Measurements from ENCODE around the gene EFCAB5.
"Not testable (repeated sequence)": the region's sequence is repeated elsewhere in the genome, so short reads cannot be mapped to it uniquely, and the experiment has no call there.

EFCAB5 gene

GRCh38 chr17:30103921-30104320 is 162.5 kb downstream of the EFCAB5 start:
- DNase-seq: no peak

DNA sequence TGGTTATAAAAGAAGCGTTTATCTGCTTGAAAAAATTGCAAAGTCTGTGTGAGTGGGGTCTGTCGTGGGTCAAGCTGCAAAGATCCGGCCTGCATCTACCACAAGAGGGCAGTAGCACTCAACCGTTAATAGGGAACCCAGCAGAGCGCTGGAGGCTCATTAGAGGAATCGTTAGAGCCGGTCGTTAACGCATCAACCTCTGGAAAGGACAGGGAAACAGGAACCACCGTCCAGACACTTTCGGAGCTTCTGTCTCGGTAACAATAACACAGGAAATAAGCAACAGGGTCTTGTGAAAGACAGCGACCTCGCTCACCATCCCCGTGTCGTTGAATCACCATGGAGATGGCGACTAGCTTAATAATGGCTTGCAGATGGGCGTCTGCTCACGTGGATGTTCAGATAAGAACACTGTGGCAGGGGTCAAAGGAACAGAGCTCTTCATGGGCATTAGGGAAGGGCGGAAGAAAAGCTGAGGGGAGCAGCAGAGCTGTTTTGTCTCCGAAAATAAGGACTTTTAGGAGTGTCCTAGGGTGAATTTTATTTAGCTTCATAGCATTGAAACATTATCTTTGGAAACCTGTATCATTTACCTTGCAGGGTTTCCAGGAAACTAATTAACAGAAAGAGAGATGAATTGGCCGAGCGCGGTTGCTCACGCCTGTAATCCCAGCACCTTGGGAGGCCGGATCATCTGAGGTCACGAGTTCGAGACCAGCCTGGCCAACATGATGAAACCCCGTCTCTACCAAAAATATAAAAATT is 163.3 kb downstream of the EFCAB5 start:
- DNase-seq: peak; percentile 94

GRCh38 chr17:30112794-30113193 is 171.4 kb downstream of the EFCAB5 start:
- no peak for DNase-seq

- no peak for DNase-seq
Observed at GRCh38 chr17:30113213-30113612, 171.8 kb downstream of the EFCAB5 start.

- DNase-seq: no peak
Observed at GRCh38 chr17:30116345-30116660, 174.9 kb downstream of the EFCAB5 start.

DNA sequence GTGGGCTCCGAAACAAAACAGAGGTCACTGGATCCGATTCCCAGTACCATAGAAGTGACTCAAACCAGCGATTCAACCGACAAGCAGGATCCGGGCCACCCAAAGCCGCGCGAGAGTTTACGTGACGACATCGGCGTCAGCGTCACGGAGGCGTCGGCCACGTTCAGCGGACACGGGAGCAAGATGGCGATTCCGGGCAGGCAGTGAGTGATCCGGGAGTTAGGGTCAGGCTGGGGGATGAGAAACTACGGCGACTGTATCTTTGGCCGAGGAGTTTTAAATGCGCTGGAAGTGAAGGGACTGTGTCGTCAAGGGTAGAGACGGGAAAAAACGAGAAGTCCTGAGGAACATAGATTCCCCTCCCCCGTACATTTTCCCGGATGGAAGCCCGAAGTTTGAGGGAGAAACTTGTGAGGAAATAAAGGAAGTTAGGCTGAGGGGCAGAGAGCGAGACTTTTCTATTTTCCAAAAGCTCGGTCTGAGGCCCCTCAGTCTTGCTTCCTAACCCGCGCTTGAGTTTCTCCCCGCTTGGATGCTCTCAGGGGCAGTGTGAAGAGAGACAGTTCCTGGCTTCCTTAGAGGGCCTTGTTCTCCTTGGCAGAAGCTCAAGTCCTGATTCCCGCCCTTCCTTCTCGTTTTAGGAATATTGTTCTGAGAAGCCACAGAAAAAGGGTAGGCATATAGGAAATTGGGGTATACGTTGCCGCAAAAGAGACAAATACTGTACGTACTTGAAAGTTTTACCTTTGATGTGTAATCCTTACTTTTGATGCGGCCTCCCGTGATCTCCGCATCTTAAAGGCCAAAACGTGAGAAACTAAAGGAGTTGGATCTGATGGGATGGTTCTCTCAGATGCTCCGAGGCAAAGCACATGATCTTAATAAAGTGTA is 175.5 kb downstream of the EFCAB5 start, which contains the start of gene NSRP1:
TSS of gene NSRP1 (plus strand) at position 156 of the 891 bp plus-strand sequence. CDS start at position 184, 28 bp downstream.
- peak; percentile 78 for DNase-seq

GRCh38 chr17:30117675-30118081 is 176.2 kb downstream of the EFCAB5 start:
- no peak for DNase-seq

- not testable (repeated sequence) for DNase-seq
Observed at GRCh38 chr17:30118635-30119034, 177.2 kb downstream of the EFCAB5 start.

GRCh38 chr17:30124273-30124796 is 182.9 kb downstream of the EFCAB5 start:
- DNase-seq: no peak

DNA sequence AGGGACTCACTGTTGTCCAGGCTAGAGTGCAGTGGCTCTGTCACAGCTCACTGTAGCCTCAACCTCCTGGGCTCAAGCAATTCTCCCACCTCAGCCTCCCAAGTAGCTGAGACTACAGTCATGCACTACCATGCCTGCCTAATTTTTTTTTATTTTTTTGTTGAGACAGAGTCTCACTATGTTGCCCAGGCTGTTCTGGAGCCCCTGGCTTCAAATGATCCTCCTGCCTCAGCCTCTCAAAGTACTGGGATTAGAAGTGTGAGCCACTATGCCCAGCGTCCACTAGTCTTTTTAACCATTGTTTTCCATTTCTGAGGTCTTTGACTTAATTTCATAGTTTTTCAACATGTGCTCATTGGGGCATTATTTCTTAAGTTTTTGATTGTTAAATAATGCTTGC is 188.7 kb downstream of the EFCAB5 start:
- DNase-seq: no peak

GRCh38 chr17:30132615-30133014 is 191.2 kb downstream of the EFCAB5 start:
- no peak for DNase-seq

GRCh38 chr17:30133197-30133596 is 191.8 kb downstream of the EFCAB5 start:
- no peak for DNase-seq

GRCh38 chr17:30134551-30134950 is 193.1 kb downstream of the EFCAB5 start:
- no peak for DNase-seq

DNA sequence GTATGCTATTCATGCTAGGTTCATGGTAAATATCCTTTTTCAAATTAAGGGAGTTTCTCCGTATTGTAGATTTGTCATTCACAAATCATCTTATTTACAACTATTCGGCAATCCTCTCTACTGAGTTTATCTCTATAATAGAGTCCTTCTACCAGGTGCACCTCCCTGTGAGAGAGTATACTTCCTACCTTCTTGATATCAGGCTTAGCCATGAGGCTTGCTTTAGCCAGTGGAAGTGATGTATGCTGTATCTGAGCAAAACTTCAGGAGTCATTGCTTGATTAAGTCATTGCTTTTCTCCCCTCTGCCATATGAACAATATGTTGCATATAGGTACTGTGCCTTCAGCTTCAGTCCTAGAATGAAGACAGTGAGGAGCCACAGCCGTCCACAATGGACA is 195.7 kb downstream of the EFCAB5 start:
- no peak for DNase-seq

GRCh38 chr17:30147860-30148259 is 206.4 kb downstream of the EFCAB5 start:
- not testable (repeated sequence) for DNase-seq

DNA sequence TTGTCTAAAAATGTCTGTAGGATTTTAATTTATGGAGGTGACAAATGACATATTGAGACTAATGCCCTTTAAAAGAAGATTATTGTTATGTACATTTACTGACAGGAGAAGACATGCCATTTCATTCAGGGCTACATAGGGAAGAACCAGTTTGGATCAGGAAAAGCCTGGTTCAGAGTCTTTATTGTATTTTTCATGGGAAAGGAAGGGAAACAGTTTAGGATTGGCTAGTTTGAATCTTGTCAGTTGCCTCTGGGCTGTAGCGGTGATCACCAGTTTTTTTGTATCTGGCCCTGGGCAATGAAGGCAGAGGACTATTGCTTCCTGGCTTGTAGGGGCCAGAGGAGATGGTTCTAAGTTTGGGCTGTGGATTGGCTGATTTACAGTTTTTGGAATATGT is 206.9 kb downstream of the EFCAB5 start:
- no peak for DNase-seq

DNA sequence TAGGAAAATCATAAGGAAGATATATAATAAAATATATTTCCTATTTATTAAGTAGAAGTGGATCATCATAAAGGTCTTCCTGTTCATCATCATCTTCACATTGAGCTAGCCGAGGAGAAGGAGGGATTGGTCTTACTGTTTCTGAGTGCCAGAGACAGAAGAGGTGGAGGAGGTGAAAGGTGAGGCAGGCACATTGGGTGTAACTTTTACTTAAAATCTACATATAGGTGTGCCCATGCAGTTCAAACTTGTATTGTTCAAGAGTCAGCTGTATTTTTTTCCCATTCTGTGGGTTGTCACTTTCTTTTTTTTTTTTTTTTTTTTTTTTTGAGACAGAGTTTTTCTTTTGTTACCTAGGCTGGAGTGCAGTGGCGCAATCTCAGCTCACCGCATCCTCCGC is 210.0 kb downstream of the EFCAB5 start:
- no peak for DNase-seq

DNA sequence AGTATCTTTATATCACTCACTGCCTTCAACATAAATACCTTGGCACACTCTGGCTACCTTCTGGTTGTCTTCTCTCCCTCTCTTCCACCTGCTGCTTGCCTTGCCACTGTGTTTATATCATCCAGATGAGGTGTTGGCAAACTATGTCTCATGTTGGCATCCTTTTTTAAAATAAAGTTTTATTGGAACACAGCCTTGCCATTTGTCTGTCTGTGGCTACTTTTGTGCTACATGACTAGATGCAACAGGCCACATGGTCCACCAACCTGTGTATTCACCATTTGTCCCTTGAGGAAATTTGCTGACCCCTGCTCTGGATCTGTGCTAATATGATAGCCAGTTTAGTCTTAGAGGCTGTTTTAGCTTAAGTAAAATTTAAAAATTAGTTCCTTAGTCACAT is 212.0 kb downstream of the EFCAB5 start:
- no peak for DNase-seq

DNA sequence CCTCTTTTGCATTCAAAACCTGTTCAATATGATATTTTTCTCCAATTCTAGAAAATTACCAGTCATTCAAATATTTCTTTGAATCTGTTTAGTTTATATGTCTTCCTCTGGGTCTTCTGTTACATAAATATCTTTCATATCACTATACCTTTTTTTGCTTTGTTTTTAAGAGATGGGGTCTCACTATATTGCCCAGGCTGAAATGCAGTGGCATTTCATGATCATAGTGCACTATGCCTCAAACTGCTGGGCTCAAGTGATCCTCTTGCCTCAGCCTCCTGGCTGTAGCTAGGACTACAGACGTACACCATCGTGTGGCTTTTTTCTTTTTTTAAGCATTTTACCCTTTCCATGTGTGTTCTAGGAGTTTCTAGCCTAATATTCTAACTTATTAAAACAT is 214.0 kb downstream of the EFCAB5 start:
- DNase-seq: no peak
